Endothelial cell of umbilical vein (primary cell): ENCODE results near the gene DIP2B. TPM values are rescaled to one million over a fixed set of nuclear protein-coding genes. Genes with fewer than 3 reads are reported as not detected.

Source experiments
- BruUV-seq: library from RNA; stranded (reverse); fragments of 400-500 nt; replicated peaks from 2 replicates; lab custom pipeline; 2021; lab: Mats Ljungman, UMichigan
- CTCF ChIA-PET: fragments of 300-600, 350-600 bp; sonication (Branson Sonifier 250); formaldehyde crosslinking; loops from one replicate; lab custom pipeline; 2021; ENCODE audit warnings: antibody characterized with exemption, inconsistent platforms; lab: Charles Lee
- POLR2A ChIA-PET: fragments of 300-600, 350-600 bp; sonication (Branson Sonifier 250); formaldehyde crosslinking; loops from one replicate; lab custom pipeline; 2021; ENCODE audit warnings: antibody characterized with exemption, inconsistent platforms; lab: Charles Lee
- DNase-seq: peaks from one replicate; pipeline ENCODE4 v3.0.0-alpha.2; 2011; ENCODE audit warnings: low read depth, low spot score
- FAIRE-seq: peaks from 2 replicates; lab custom pipeline; 2011; peaks lifted over from hg19 to GRCh38; lab: Jason Lieb, UNC
- H2AFZ ChIP-seq: 2 replicates; pipeline ENCODE4 v1.6.0; 2012; ENCODE audit warnings: low read depth, low read length, control low read depth, inconsistent platforms
- H3K27ac ChIP-seq: 2 replicates; pipeline ENCODE4 v1.5.1; 2011; ENCODE audit warnings: low read depth, mild to moderate bottlenecking, control low read depth, low read length, moderate library complexity; ENCODE audit not compliant: insufficient read depth
- H3K27me3 ChIP-seq, 2 experiments: 2 replicates each; pipeline versions ENCODE4 v1.6.0 to v1.6.1; 2011; ENCODE audit warnings: low read length in 2 of 2, mixed read lengths in 1 of 2; ENCODE audit not compliant: control insufficient read depth in 2 of 2, insufficient read depth in 2 of 2
- H3K36me3 ChIP-seq, 2 experiments: 2 replicates in 1 of 2; 3 replicates in 1 of 2; pipeline ENCODE4 v1.5.1; 2011; ENCODE audit warnings: low read length in 2 of 2, mild to moderate bottlenecking in 1 of 2, moderate library complexity in 1 of 2; ENCODE audit not compliant: control insufficient read depth in 2 of 2, insufficient read depth in 2 of 2; ENCODE audit errors: extremely low read depth in 1 of 2
- H3K4me1 ChIP-seq: 3 replicates; pipeline ENCODE4 v1.5.1; 2011; ENCODE audit warnings: mild to moderate bottlenecking, low read length; ENCODE audit not compliant: control insufficient read depth, insufficient read depth; ENCODE audit errors: extremely low read depth
- H3K4me2 ChIP-seq: 2 replicates; pipeline ENCODE4 v1.6.1; 2011; ENCODE audit warnings: low read length, control low read depth, mixed read lengths; ENCODE audit not compliant: insufficient read depth
- H3K4me3 ChIP-seq, 3 experiments: fragments of 200-600 bp in 1 of 3; sonication (generic), shearing (Covaris generic) in 1 of 3; replicated peaks in 1 of 3; 2 replicates each; pipeline ENCODE4 v1.5.1; 2011 to 2016; ENCODE audit warnings: control low read depth in 3 of 3, low read length in 3 of 3, mild to moderate bottlenecking in 2 of 3, inconsistent platforms in 1 of 3, low read depth in 1 of 3, moderate library complexity in 1 of 3; ENCODE audit not compliant: insufficient read depth in 1 of 3
- H3K79me2 ChIP-seq: 2 replicates; pipeline ENCODE4 v1.6.0; 2012; ENCODE audit warnings: low read length, inconsistent platforms; ENCODE audit not compliant: control insufficient read depth, insufficient read depth
- H3K9ac ChIP-seq: replicated peaks from 2 replicates; pipeline ENCODE3; 2011; ENCODE audit warnings: low read length, control low read depth; ENCODE audit not compliant: insufficient read depth; ENCODE audit errors: extremely low read depth
- H3K9me1 ChIP-seq: replicated peaks from 3 replicates; pipeline ENCODE4 v1.6.0; 2011; ENCODE audit warnings: mild to moderate bottlenecking, low read length; ENCODE audit not compliant: control insufficient read depth, insufficient read depth; ENCODE audit errors: extremely low read depth
- H3K9me3 ChIP-seq: replicated peaks from 2 replicates; pipeline ENCODE4 v1.5.1; 2012; ENCODE audit warnings: low read length, inconsistent platforms; ENCODE audit not compliant: control insufficient read depth, insufficient read depth
- H4K20me1 ChIP-seq: replicated peaks from 2 replicates; pipeline ENCODE3; 2011; ENCODE audit warnings: mild to moderate bottlenecking, low read length; ENCODE audit not compliant: control insufficient read depth, insufficient read depth; ENCODE audit errors: extremely low read depth
- CTCF ChIP-seq, 2 donors: IDR thresholded peaks; 1 replicate in 1 of 2; 2 replicates in 1 of 2; pipeline ENCODE4 v1.5.1; 2011; ENCODE audit warnings: low read length in 2 of 2, mild to moderate bottlenecking in 2 of 2, moderate library complexity in 2 of 2, control low read depth in 1 of 2, inconsistent platforms in 1 of 2, low read depth in 1 of 2; ENCODE audit not compliant: insufficient read depth in 1 of 2; ENCODE audit errors: extremely low read depth in 1 of 2
- EZH2 ChIP-seq: IDR thresholded peaks from 2 replicates; pipeline ENCODE4 v1.6.1; 2012; ENCODE audit warnings: borderline replicate concordance, low read depth, mild to moderate bottlenecking, moderate library complexity, low read length, inconsistent platforms; ENCODE audit not compliant: severe bottlenecking
- FOS ChIP-seq: IDR thresholded peaks from 2 replicates; pipeline ENCODE4 v1.6.1; 2011; ENCODE audit warnings: mild to moderate bottlenecking, low read length, moderate library complexity, borderline replicate concordance; ENCODE audit not compliant: insufficient read depth
- GATA2 ChIP-seq: IDR thresholded peaks from 2 replicates; pipeline ENCODE4 v1.7.0; 2011; ENCODE audit warnings: low read depth, mild to moderate bottlenecking, moderate library complexity, mixed read lengths, low read length; ENCODE audit not compliant: insufficient read length, insufficient read depth
- JUN ChIP-seq: IDR thresholded peaks from 2 replicates; pipeline ENCODE4 v1.6.1; 2011; ENCODE audit warnings: borderline replicate concordance, low read depth; ENCODE audit not compliant: insufficient read length, insufficient read depth
- MAX ChIP-seq: IDR thresholded peaks from 2 replicates; pipeline ENCODE4 v1.6.1; 2011; ENCODE audit not compliant: insufficient read depth, insufficient read length
- MYC ChIP-seq: IDR thresholded peaks from one replicate; pipeline ENCODE4 v1.6.1; 2011; ENCODE audit warnings: mild to moderate bottlenecking, low read depth, low read length
- POLR2A ChIP-seq: IDR thresholded peaks from 2 replicates; pipeline ENCODE4 v1.6.1; 2012; ENCODE audit warnings: low read depth, mild to moderate bottlenecking, control low read depth, low read length
- POLR2AphosphoS5 ChIP-seq: IDR thresholded peaks from 2 replicates; pipeline ENCODE4 v1.6.1; 2012; ENCODE audit warnings: low read depth, mild to moderate bottlenecking, control low read depth, low read length, moderate library complexity; ENCODE audit not compliant: insufficient read depth
- dilution Hi-C: fragments of 300-500 bp; cut with MboI; formaldehyde crosslinking; loops from one replicate; pipeline ENCODE4 v1.15.0; 2019; ENCODE audit warnings: low sequenced_read_pairs; ENCODE audit not compliant: extremely low pct_ligation_motif_present
- intact Hi-C: fragments of 100-400 bp; cut with micrococcal nuclease; formaldehyde crosslinking; loops from one replicate; pipeline ENCODE4 v1.10.0; 2022
- polyA plus RNA-seq, 4 experiments: library from polyadenylated mRNA; depleted of rRNA in 3 of 4; stranded (reverse) in 3 of 4; unstranded in 1 of 4; fragments of >200 nt; gene quantifications; 2 replicates each; pipeline versions ENCODE4 v1.2.1 to v1.2.3, GENCODE V29; 2011 to 2012; ENCODE audit warnings: missing spikeins in 1 of 4
- total RNA-seq: library from RNA; stranded (reverse); gene quantifications from 2 replicates; pipeline ENCODE4 v1.2.3, GENCODE V29; 2021

DIP2B gene
- total and polyA plus RNA-seq, 2 donors (not counting 3 experiments of a cell fraction or from before 2014, with no cell fraction given), result 14.5 to 28.0 TPM

GRCh38 chr12:50527359-50527726 is 22.6 kb downstream of the DIP2B start:
- H3K27ac ChIP-seq, result no peak overlapping the region
- no peaks in the 10 kb centered on the region for H4K20me1 ChIP-seq
- no peak overlapping the region for H3K9ac ChIP-seq
- no peak overlapping the region for H3K4me2 ChIP-seq
- H3K9me1 ChIP-seq, result no peaks in the 10 kb centered on the region
- ChIA-PET POLR2A (no interaction called here), CTCF (no interaction called here)
- FAIRE-seq (no peak), DNase-seq (no peak)
- dilution Hi-C loops, result no loop called here
- H2AFZ ChIP-seq, result no peak overlapping the region
- no TSS peak for BruUV-seq
- TF ChIP-seq MAX, result no peak
- TF ChIP-seq EZH2, result no peak
- no peak for TF ChIP-seq CTCF (IDR thresholded peaks at IDR 0.05; ENCODE audit: extremely low read depth in 1 of 2, insufficient read depth in 1 of 2, low read depth in 1 of 2, low read length in 2 of 2)
- no peak for TF ChIP-seq MYC
- no peak for TF ChIP-seq POLR2AphosphoS5
- no peak for TF ChIP-seq FOS
- no peak for TF ChIP-seq POLR2A
- TF ChIP-seq JUN, result no peak
- no peak for TF ChIP-seq GATA2
- intact Hi-C loops, result no loop called here
- no peaks in the 10 kb centered on the region for H3K9me3 ChIP-seq
- no peaks in the 10 kb centered on the region for H3K36me3 ChIP-seq
- H3K27me3 ChIP-seq, result no peaks in the 10 kb centered on the region
- H3K4me3 ChIP-seq, result no peak overlapping the region
- peaks cover 11% of the 10 kb centered on the region for H3K4me1 ChIP-seq
- peaks cover 33% of the 10 kb centered on the region for H3K79me2 ChIP-seq
